Daoy (cell line): Measurements from ENCODE around the gene MANSC1. TPM values are rescaled to one million over a fixed set of nuclear protein-coding genes. Genes with fewer than 3 reads are reported as not detected.
"Not testable (repeated sequence)": the region's sequence is repeated elsewhere in the genome, so short reads cannot be mapped to it uniquely, and the experiment has no call there.

Experiments
- DNase-seq: peaks from one replicate; pipeline ENCODE4 v3.0.0-alpha.2; 2015; ENCODE audit warnings: low read depth
- total RNA-seq: library from RNA; depleted of rRNA; stranded (reverse); fragments of >200 nt; shearing (Covaris generic); gene quantifications from 2 replicates; pipeline ENCODE4 v1.2.3, GENCODE V29; 2014

The MANSC1 gene
- total RNA-seq, 1 experiment from 2014 or later, result 0.06 TPM

DNA sequence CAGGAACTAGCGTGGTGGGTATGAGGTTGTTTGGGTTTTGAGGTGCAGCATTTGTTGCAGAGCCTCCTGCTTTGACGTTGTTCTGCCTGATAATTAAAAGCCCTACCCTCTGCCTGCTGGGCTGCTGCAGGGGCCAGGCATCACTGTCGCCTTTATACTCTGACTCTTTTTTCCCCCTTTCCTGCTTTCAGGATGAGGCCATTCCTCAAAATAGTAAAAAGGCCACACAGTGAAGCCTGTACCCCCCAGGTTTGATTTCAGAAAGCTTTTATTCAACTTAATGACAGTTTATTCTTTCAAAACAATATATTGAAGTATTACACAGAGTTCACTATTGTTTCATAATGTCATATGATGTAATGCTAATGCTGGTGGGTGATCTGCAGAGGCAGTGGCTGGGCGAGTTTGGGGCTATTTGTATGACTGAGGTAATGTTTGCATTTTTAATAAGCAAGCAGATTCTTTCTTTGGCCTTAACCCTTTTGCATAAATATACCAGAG is 15.9 kb upstream of the MANSC1 start:
- DNase-seq, result no peak

DNA sequence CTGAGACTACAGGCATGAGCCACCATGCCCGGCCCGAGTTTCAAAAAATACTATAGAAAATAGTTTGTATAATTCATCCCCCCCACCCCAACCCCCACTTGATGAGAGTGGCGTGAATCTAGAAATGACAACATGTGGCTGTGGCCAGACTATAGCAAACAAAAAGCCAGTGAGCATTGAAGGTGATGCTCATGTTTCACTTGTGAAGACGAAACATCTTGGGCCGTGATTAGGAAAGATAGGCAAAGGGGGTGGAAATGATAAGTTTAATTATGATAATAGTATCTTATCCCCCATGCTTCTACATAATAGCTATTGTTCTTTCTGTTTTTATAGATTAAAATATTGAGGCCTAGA is 15.4 kb upstream of the MANSC1 start:
- no peak for DNase-seq

- DNase-seq, result no peak
Observed at GRCh38 chr12:12364787-12365445, 14.9 kb upstream of the MANSC1 start.

GRCh38 chr12:12358528-12358927 is 8.5 kb upstream of the MANSC1 start:
- DNase-seq, result no peak

DNA sequence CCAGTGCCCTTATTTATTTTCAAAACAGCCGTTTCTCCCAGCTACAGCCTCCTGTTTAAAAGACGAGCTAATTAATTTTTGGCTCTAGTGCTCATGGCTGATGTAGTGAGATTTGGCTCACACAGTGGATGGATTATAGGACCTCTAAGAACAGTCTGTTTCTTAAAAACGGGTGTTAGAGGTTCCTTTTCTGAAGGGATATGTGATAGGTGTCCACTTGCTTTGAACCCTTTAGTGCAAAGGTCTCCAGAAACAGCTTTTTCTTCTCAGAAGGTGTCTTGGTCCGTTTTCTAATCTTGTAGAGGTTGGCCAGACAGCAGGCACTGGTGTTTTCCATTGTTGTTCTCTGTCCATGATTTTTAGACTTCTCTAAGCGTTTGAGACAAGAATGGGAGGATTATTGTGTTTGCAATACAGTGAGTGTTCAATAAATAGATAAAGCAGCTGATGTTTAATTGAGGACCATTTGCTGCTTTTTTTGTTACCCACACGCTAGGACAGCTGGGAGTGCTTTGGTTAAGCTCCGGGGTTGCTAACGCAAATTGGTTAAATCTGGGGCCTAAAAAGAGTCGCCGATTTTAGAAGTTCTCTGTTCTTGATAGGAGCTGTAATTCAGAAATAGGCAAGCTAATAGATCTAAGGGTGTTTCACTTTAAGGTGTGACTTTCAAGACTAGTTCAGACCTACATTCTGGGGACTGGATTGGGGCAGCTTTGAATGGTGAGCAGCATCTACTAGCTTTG is 7.8 kb upstream of the MANSC1 start:
- DNase-seq, result no peak

GRCh38 chr12:12356896-12357718 is 7.1 kb upstream of the MANSC1 start, which contains the start of gene BORCS5:
TSS of gene BORCS5 (plus strand) at chr12:12357078. CDS start at chr12:12357452, 374 bp downstream.
- DNase-seq, result peak; percentile 90

DNA sequence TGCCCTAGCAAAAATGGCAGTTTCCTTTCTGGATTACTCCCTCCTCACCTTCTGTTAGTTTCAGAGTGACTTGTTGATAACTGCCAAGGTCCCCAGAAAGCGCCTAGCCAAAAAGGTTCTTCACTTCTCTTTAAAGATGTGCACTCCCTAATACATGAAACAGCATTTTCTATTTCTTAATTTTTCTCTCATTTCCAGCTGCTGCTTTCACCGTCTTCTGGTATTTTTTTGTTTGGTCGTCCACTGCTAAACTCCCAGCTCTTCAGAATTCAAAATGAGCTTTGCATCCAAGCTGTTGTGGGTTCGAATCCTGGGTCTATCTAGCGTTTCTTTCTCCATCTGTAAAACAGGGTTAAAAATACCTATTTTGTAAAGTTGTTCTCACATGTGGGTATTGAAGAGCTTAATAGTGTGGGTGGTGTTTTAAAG is 6.4 kb upstream of the MANSC1 start:
- DNase-seq, result no peak

DNA sequence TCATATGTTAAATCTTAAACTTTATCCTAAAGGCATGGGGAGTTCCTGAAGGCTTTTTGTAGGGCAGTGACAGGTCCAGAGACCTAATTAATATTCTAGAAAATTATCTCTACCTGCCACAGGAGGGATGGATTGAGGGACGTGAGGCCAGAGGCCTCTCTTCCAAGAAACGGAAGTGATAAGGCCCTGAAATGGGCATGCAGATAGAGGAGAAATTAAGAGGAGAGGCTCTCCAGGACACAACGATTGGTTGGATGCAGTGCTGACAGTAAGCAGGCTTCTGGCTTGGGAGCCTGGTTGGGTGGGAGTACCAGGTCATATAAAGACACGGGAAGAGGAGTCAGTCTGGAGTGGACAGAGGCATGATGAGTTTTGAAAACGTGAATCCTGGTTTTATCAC is 3.8 kb upstream of the MANSC1 start:
- no peak for DNase-seq

- DNase-seq, result no peak
Observed at GRCh38 chr12:12353276-12353675, 3.2 kb upstream of the MANSC1 start.

DNA sequence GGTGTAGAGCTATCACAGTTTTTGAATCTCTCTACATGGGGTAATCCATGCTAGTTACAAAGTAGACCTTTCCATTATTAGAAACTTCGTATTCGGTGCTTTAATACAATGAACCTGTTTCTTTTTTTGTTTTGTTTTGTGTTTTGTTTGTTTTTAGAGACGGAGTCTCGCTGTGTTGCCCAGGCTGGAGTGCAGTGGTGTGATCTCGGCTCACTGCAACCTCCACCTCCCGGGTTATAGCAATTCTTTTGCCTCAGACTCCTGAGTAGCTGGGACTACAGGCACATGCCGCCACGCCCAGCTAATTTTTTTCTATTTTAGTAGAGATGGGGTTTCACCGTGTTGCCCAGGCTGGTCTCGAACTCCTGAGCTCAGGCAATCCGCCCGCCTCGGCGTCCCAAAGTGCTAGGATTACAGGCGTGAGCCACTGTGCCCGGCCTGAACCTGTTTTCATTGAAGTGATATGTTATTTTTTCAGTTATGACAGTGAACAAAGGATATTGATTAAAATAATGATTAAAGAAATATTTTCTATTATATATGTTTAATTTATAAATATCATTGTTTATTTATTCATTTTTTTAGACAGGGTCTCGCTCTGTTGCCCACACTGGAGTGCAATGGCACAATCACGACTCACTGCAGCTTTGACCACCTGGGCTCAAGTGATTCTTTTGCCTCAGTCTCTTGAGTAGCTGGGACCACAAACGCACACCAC is 1.6 kb upstream of the MANSC1 start:
- not testable (repeated sequence) for DNase-seq

- no peak for DNase-seq
Observed at GRCh38 chr12:12350868-12351463, 924 bp upstream of the MANSC1 start.

DNA sequence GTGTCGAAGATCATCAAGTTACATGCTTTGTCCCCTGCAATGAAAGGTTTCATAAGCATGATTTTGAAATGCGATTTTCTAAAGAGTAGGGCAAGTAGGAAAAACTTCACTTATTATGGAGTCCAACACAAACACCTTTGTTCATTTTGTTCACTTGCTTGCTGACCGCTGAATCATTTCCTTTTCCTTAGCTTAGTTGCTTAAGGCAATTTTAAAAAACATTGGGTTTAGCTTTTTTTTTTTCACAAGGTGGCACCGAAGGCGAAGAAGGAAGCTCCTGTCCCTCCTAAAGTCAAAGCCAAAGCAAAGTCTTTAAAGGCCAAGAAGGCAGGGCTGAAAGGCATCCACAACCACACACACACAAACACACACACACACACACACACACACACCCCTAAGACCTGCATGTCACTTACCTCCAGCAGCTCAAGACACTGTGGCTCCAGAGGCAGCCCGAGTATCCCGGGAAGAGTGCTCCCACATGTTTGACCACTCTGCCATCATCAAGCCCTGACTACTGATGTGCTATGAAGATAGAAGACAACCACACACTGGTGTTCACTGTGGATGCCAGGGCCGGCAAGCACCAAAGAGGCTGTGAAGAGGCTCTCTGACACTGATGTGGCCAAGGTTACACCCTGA is 11.4 kb downstream of the MANSC1 start:
- no peak for DNase-seq

DNA sequence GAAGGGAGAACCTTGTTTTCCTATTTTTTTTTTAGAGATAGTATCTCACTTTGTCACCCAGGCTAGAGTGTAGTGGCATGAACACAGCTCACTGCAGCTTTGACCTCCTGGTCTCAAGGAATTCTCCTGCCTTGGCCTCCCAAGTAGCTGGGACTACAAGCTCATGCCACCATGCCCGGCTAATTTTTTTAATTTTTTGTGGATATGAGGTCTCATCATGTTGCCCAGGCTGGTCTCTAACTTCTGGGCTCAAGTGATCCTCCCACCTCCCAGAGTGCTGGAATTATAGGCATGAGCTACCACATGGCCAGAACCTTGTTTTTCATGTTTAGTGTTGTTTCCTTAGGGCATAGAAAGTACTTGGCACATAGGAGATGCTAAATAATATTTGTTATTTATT is 13.5 kb downstream of the MANSC1 start:
- no peak for DNase-seq

- DNase-seq, result peak; percentile 27
Observed at GRCh38 chr12:12336049-12336411, 14.0 kb downstream of the MANSC1 start.

DNA sequence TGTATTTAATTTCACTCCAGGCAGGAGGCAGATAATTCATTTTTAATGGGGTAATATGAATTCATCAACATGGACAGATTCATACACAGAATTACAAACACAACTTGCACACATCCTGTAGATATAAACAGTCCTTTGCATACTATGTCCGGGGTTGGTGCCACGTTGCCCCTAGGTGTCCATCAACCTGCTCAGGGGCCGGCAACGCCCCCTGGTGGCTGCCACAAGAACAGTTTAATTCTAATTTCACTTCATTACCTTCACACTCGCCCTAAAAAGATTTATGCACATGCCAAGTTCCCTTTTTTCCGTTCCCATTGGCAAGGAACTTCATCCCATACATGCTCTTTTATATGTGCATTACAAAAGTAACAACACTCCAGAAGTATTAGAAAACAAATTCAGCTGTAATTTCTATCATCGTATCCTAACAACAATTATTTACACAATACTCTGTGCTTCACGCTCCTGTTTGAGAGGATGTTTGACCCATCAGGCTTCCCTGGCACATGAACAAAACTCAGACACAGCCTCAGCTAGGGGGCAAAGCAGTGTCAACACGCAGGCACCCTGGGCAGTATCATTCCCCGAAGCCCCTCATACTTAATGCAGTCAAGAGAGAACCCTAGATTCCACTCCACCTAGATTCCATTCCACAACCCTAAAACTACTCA is 15.5 kb downstream of the MANSC1 start:
- DNase-seq, result peak; percentile 45

DNA sequence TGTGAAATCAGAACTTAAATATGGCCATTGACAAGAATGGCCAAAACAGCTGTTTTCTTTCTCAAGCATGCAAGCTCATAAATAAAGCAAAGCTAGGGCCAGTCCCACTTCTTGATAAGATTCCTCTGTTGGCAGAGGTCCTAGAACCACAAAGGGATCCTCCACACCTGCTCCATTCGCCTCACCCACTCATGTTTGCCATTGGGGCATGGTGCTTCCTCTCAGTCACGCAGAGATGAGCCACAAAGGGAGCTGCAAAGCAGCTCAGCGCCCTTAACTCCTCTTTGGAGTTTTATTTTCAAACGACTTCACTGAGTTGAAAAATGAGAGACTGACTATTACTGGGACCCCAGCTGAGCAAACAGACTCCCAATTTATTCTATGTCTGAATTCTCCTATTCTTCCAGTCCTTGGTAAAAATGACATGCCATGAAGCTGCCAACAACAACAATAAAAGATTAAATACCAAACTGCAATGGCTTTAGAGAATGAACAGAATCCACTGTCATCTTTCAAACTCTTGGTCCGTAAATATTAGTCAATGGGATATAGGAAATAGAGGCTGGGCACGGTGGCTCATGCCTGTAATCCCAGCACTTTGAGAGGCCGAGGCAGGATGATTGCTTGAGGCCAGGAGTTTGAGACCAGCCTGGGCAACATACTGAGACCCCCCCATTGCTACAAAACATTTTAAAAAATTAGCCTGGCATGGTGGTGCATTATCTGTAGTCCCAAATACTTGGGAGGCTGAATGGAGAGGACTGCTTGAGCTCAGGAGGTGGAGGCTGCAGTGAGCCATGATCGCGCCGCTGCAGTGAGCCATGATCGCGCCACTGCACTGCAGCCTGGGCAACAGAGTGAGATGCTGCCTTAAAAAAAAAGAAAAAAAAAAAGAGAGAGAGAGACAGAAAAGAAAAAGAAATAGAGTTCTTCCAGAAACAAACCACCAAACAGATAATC is 16.4 kb downstream of the MANSC1 start:
- DNase-seq, result peak; percentile 65

- DNase-seq, result no peak
Observed at GRCh38 chr12:12331896-12332295, 18.1 kb downstream of the MANSC1 start.

DNA sequence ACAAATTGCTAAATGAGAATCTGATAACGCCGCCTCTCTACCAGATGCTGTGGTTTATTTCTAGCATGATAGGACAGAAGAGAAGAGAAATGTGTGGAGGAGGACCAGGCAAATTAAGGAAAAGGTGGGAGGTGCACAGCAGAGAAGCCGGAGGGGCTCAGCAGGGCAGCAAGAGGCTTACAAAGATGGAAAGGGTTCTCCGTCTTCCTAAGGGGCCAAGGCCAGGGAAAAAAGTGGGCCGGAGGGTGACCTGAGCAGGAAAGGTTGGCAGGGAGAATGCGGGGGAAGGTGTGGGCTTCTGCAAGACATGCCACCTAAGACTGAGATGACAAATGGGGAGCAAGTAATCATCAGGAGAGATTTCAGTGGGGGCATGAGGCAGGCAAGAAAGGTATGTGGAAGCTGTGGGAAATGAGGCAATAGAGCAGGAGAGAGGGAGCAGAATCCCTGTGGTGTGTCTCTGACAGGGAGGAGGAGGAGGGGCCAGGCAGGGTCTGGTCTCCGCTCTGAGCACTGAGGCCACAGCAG is 18.7 kb downstream of the MANSC1 start:
- no peak for DNase-seq

DNA sequence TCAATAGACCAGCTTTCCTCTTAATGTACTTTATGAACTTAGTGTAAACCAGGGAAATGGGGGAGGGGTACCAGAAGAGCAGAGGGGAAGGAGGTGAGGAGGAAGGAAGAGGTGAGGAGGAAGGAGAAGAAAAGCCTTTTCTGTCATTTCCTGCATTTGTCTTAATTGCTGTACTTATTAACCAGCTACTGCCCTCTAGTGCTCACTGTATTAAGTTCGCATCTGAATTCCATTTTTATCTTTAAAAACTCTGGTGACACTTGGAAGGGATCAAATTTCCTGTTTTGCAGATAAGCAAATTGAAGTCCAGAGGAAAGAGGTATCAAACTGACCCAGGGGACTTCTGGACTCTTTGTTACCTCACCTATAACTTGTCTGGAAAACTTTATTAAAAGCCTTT is 22.2 kb downstream of the MANSC1 start:
- DNase-seq, result peak; percentile 21
